ENCODE data around the gene TCF15. TPM values are rescaled to one million over a fixed set of nuclear protein-coding genes. Genes with fewer than 3 reads are reported as not detected.

Gene TCF15
- total and polyA plus RNA-seq, 2 of the 13 experiments (the other 11 are each of a cell fraction or from before 2014, with no cell fraction given): not detected

DNA sequence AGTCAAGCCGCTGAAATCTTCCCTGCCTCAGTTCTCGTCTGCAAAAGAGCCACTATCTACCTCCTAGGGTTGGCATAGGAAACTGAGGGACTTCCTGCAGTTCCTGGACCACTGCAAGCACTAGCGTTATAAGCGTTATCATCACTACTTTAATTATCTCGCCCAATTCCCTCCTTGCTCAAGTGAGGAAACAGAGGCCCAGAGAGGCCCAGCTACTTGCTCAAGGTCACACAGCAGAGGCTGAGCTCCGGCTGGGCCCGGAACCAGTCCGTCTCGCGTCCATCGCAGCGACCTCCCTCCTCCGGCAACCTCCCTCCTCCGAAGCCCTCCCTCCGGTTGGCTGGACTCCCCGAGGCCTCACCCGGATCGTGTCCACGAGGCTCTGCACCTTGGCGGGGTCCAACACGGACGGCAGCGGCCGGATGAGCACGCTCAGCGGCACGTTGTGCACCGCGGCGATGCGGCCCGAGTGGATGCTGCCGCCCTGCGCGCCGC lies 42.6 kb upstream of the TCF15 start (continued):
- TF ChIP-seq, protein P1, sequence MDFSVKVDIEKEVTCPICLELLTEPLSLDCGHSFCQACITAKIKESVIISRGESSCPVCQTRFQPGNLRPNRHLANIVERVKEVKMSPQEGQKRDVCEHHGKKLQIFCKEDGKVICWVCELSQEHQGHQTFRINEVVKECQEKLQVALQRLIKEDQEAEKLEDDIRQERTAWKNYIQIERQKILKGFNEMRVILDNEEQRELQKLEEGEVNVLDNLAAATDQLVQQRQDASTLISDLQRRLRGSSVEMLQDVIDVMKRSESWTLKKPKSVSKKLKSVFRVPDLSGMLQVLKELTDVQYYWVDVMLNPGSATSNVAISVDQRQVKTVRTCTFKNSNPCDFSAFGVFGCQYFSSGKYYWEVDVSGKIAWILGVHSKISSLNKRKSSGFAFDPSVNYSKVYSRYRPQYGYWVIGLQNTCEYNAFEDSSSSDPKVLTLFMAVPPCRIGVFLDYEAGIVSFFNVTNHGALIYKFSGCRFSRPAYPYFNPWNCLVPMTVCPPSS (IDR thresholded peaks at IDR 0.05): no peak
- TF ChIP-seq ZFP82 (CRISPR knock-in tag; IDR thresholded peaks at IDR 0.05; ENCODE audit: borderline replicate concordance) (no peak), ZNF264 (CRISPR knock-in tag; IDR thresholded peaks at IDR 0.05) (no peak; the same call in 1 of the 2 replicates), IRX3 (CRISPR knock-in tag; IDR thresholded peaks at IDR 0.05; ENCODE audit: borderline replicate concordance, low read depth) (no peak; the same call in 1 of the 2 replicates), NFRKB (IDR thresholded peaks at IDR 0.05) (no peak), IRF9 (CRISPR knock-in tag; IDR thresholded peaks at IDR 0.05; ENCODE audit: borderline replicate concordance) (peak; percentile 44; the same call in 1 of the 2 replicates), ZNF224 (CRISPR knock-in tag; IDR thresholded peaks at IDR 0.05) (0 out of 2 replicates have a peak, but pooled peaks have one; percentile 17), RAD21 (CRISPR knock-in tag; IDR thresholded peaks at IDR 0.05) (no peak), PCBP2 (optimal IDR thresholded peaks at IDR 0.05; ENCODE audit: low read depth, low read length, poor library complexity, severe bottlenecking) (no peak), ZNF710 (CRISPR knock-in tag; IDR thresholded peaks at IDR 0.05; ENCODE audit: borderline replicate concordance) (peak; percentile 9; the same call in 1 of the 2 replicates), ZNF878 (CRISPR knock-in tag; IDR thresholded peaks at IDR 0.05) (no peak), MLX (CRISPR knock-in tag; IDR thresholded peaks at IDR 0.05) (no peak), ZNF776 (CRISPR knock-in tag; IDR thresholded peaks at IDR 0.05) (0 out of 2 replicates have a peak, but pooled peaks have one; percentile 12), NFKB2 (CRISPR knock-in tag; IDR thresholded peaks at IDR 0.05; ENCODE audit: borderline replicate concordance) (peak; percentile 58; the same call in 1 of the 2 replicates), TRAFD1 (CRISPR knock-in tag; IDR thresholded peaks at IDR 0.05; ENCODE audit: borderline replicate concordance) (no peak), ZNF782 (CRISPR knock-in tag; IDR thresholded peaks at IDR 0.05; ENCODE audit: borderline replicate concordance) (peak; percentile 48; the same call in 1 of the 2 replicates), TFAP4 (IDR thresholded peaks at IDR 0.05; ENCODE audit: borderline replicate concordance, low read depth) (peak; percentile 31; the same call in 1 of the 2 replicates)
- TF ChIP-seq, protein P2, sequence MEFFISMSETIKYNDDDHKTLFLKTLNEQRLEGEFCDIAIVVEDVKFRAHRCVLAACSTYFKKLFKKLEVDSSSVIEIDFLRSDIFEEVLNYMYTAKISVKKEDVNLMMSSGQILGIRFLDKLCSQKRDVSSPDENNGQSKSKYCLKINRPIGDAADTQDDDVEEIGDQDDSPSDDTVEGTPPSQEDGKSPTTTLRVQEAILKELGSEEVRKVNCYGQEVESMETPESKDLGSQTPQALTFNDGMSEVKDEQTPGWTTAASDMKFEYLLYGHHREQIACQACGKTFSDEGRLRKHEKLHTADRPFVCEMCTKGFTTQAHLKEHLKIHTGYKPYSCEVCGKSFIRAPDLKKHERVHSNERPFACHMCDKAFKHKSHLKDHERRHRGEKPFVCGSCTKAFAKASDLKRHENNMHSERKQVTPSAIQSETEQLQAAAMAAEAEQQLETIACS (CRISPR knock-in tag; IDR thresholded peaks at IDR 0.05): no peak
- TF ChIP-seq, protein P3, sequence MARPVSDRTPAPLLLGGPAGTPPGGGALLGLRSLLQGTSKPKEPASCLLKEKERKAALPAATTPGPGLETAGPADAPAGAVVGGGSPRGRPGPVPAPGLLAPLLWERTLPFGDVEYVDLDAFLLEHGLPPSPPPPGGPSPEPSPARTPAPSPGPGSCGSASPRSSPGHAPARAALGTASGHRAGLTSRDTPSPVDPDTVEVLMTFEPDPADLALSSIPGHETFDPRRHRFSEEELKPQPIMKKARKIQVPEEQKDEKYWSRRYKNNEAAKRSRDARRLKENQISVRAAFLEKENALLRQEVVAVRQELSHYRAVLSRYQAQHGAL (CRISPR knock-in tag; IDR thresholded peaks at IDR 0.05; ENCODE audit: not compliant biosample characterization): no peak

All from HepG2 (cell line).